ENCODE measurements around the gene ACSS3. TPM values are rescaled to one million over a fixed set of nuclear protein-coding genes. Genes with fewer than 3 reads are reported as not detected.

ACSS3 gene
- total RNA-seq, 1 experiment from 2014 or later, result 0.70 TPM

GRCh38 chr12:81284137-81284536, 206.3 kb downstream of the ACSS3 start:
- no peak for DNase-seq
- Mint-ChIP-seq H3K36me3 (ENCODE audit: insufficient read depth, unreplicated experiment) (no peaks in the 10 kb centered on the region), H3K9me3 (ENCODE audit: unreplicated experiment) (no peaks in the 10 kb centered on the region), H3K27ac (ENCODE audit: unreplicated experiment) (no peak overlapping the region), H3K27me3 (ENCODE audit: insufficient read depth, unreplicated experiment) (peaks cover 5% of the 10 kb centered on the region), H3K4me1 (ENCODE audit: low read depth, unreplicated experiment) (no peaks in the 10 kb centered on the region), H3K4me3 (ENCODE audit: unreplicated experiment) (no peak overlapping the region)
- ChIA-PET CTCF (no interaction called here), POLR2A (no interaction called here)
- H3K4me3 ChIP-seq (ENCODE audit: low read depth, low read length), result no peak overlapping the region
- BruUV-seq (replicated peaks), result no TSS peak
- no peaks in the 10 kb centered on the region for H3K27me3 ChIP-seq (replicated peaks; ENCODE audit: control insufficient read depth, insufficient read depth, low read length)
- H3K4me1 ChIP-seq, result no peaks in the 10 kb centered on the region
- no peaks in the 10 kb centered on the region for H3K36me3 ChIP-seq (ENCODE audit: control insufficient read depth, insufficient read depth, low read length)
- no peak for TF ChIP-seq CTCF (IDR thresholded peaks at IDR 0.05; ENCODE audit: insufficient read depth in 1 of 2, low read depth in 1 of 2, low read length in 1 of 2, severe bottlenecking in 1 of 2, unreplicated experiment in 1 of 2)
- intact Hi-C loops (cut with micrococcal nuclease; ENCODE audit: unreplicated experiment), result no loop called here
- no peaks in the 10 kb centered on the region for H3K9me3 ChIP-seq

- no peaks in the 10 kb centered on the region for H3K36me3 Mint-ChIP-seq (ENCODE audit: insufficient read depth, unreplicated experiment)
- intact Hi-C loops (cut with micrococcal nuclease; ENCODE audit: unreplicated experiment), result no loop called here
- Histone ChIP-seq H3K4me3 (ENCODE audit: low read depth, low read length) (no peak overlapping the region), H3K27me3 (replicated peaks; ENCODE audit: control insufficient read depth, insufficient read depth, low read length) (no peaks in the 10 kb centered on the region), H3K36me3 (ENCODE audit: control insufficient read depth, insufficient read depth, low read length) (no peaks in the 10 kb centered on the region), H3K9me3 (no peaks in the 10 kb centered on the region), H3K4me1 (no peaks in the 10 kb centered on the region)
- no peaks in the 10 kb centered on the region for H3K4me1 Mint-ChIP-seq (ENCODE audit: low read depth, unreplicated experiment)
- no peak overlapping the region for H3K4me3 Mint-ChIP-seq (ENCODE audit: unreplicated experiment)
- H3K27ac Mint-ChIP-seq (ENCODE audit: unreplicated experiment), result no peak overlapping the region
- ChIA-PET POLR2A (no interaction called here), CTCF (no interaction called here)
- peaks cover 2% of the 10 kb centered on the region for H3K27me3 Mint-ChIP-seq (ENCODE audit: insufficient read depth, unreplicated experiment)
- no peak for DNase-seq
- BruUV-seq (replicated peaks), result no TSS peak
- no peak for TF ChIP-seq CTCF (IDR thresholded peaks at IDR 0.05; ENCODE audit: insufficient read depth in 1 of 2, low read depth in 1 of 2, low read length in 1 of 2, severe bottlenecking in 1 of 2, unreplicated experiment in 1 of 2)
- no peaks in the 10 kb centered on the region for H3K9me3 Mint-ChIP-seq (ENCODE audit: unreplicated experiment)
Observed at GRCh38 chr12:81288651-81289050, 210.8 kb downstream of the ACSS3 start.

- TF ChIP-seq CTCF (IDR thresholded peaks at IDR 0.05; ENCODE audit: insufficient read depth in 1 of 2, low read depth in 1 of 2, low read length in 1 of 2, severe bottlenecking in 1 of 2, unreplicated experiment in 1 of 2), result no peak
- Histone ChIP-seq H3K4me3 (ENCODE audit: low read depth, low read length) (no peak overlapping the region), H3K27me3 (replicated peaks; ENCODE audit: control insufficient read depth, insufficient read depth, low read length) (no peaks in the 10 kb centered on the region; the same call in 1 of the 2 replicates), H3K36me3 (ENCODE audit: control insufficient read depth, insufficient read depth, low read length) (no peaks in the 10 kb centered on the region), H3K9me3 (no peaks in the 10 kb centered on the region), H3K4me1 (no peaks in the 10 kb centered on the region)
- no TSS peak for BruUV-seq (replicated peaks)
- peaks cover 6% of the 10 kb centered on the region for H3K27me3 Mint-ChIP-seq (ENCODE audit: insufficient read depth, unreplicated experiment)
- H3K36me3 Mint-ChIP-seq (ENCODE audit: insufficient read depth, unreplicated experiment), result no peaks in the 10 kb centered on the region
- ChIA-PET CTCF (interaction anchor here (0.7 kb wide), 1 partner anchor 34 kb away, joined by 3 read pairs; no protein-coding TSS in a partner anchor), POLR2A (no interaction called here)
- intact Hi-C loops (cut with micrococcal nuclease; ENCODE audit: unreplicated experiment), result no loop called here
- H3K4me3 Mint-ChIP-seq (ENCODE audit: unreplicated experiment), result no peak overlapping the region
- DNase-seq, result no peak
- no peaks in the 10 kb centered on the region for H3K4me1 Mint-ChIP-seq (ENCODE audit: low read depth, unreplicated experiment)
- no peaks in the 10 kb centered on the region for H3K9me3 Mint-ChIP-seq (ENCODE audit: unreplicated experiment)
- no peak overlapping the region for H3K27ac Mint-ChIP-seq (ENCODE audit: unreplicated experiment)
Observed at GRCh38 chr12:81294325-81295190, 216.7 kb downstream of the ACSS3 start.

All from Caco-2 (cell line).